ENCODE data around the gene MED10.

DNA sequence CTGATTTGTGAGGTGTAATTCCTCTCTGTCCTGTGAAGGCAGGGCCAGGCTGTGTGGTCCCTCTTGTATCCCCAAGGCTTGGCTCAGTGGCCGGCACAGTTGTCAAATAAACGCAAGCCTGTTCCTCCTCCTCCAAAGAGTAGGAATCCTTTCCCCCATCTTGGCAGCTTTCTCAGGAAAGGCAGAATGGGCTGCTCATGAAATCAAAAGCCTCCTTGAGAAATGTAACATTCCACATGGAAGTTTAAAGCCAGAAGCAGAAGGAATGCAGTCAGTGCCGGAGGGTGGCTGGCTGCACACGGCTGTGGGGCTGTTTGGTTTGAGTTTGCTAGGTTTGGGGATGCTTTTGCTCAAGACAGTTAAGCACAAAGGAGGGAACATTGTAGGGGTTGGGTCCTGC lies 34.5 kb upstream of the MED10 start:
- no peak for TF ChIP-seq POLR2A (IDR thresholded peaks at IDR 0.05)
- no peak for TF ChIP-seq CTCF (IDR thresholded peaks at IDR 0.05)

All from thyroid gland (tissue), 4 donors.